WTC11 (cell line): ENCODE results near the gene ACKR3. TPM values are rescaled to one million over a fixed set of nuclear protein-coding genes. Genes with fewer than 3 reads are reported as not detected.

Experiments
- ATAC-seq: fragments of 200-7000 bp; cut with Tn5 transposase; 2 replicates; pipeline ENCODE4 v1.10.0; 2021; ENCODE audit warnings: mild to moderate bottlenecking, moderate library complexity
- CTCF ChIA-PET: fragments of 300-600 bp; sonication (Branson Sonifier 250); formaldehyde crosslinking; loops from one replicate; lab custom pipeline; 2021; ENCODE audit warnings: antibody characterized with exemption; lab: Charles Lee
- POLR2A ChIA-PET: fragments of 350-600 bp; sonication (Branson Sonifier 250); formaldehyde crosslinking; loops from one replicate; lab custom pipeline; 2021; ENCODE audit warnings: antibody characterized with exemption; lab: Charles Lee
- DNase-seq: peaks from one replicate; pipeline ENCODE4 v3.0.0; 2021; ENCODE audit warnings: low spot score
- H3K27ac Mint-ChIP-seq: 2 replicates; pipeline ENCODE4 v1.8.0; 2021; ENCODE audit warnings: mixed read lengths
- H3K27me3 Mint-ChIP-seq: 2 replicates; pipeline ENCODE4 v1.8.0; 2021; ENCODE audit warnings: low read depth, mild to moderate bottlenecking, moderate library complexity, mixed read lengths
- H3K36me3 Mint-ChIP-seq: 2 replicates; pipeline ENCODE4 v1.8.0; 2021; ENCODE audit warnings: mixed read lengths
- H3K4me1 Mint-ChIP-seq: 2 replicates; pipeline ENCODE4 v1.8.0; 2022; ENCODE audit warnings: mixed read lengths
- H3K4me3 Mint-ChIP-seq: 2 replicates; pipeline ENCODE4 v1.8.0; 2021; ENCODE audit warnings: mild to moderate bottlenecking, moderate library complexity, mixed read lengths
- H3K9me3 Mint-ChIP-seq: 2 replicates; pipeline ENCODE4 v1.8.0; 2021; ENCODE audit warnings: mixed read lengths
- CBFB ChIP-seq: sonication (generic); formaldehyde crosslinking; IDR thresholded peaks from 2 replicates; pipeline ENCODE4 v1.8.1; 2022; ENCODE audit warnings: mild to moderate bottlenecking, low read depth, missing genetic modification reagents
- E2F5 ChIP-seq: sonication (generic); formaldehyde crosslinking; IDR thresholded peaks from 2 replicates; pipeline ENCODE4 v1.8.1; 2022; ENCODE audit warnings: mild to moderate bottlenecking, moderate library complexity, missing genetic modification reagents
- ESRRA ChIP-seq: sonication (generic); formaldehyde crosslinking; IDR thresholded peaks from 2 replicates; pipeline ENCODE4 v1.8.1; 2022; ENCODE audit warnings: mild to moderate bottlenecking, missing genetic modification reagents, borderline replicate concordance
- JUN ChIP-seq: sonication (generic); formaldehyde crosslinking; IDR thresholded peaks from 2 replicates; pipeline ENCODE4 v1.8.0; 2023; ENCODE audit warnings: mild to moderate bottlenecking, missing genetic modification reagents
- KAT7 ChIP-seq: sonication (generic); formaldehyde crosslinking; IDR thresholded peaks from 2 replicates; pipeline ENCODE4 v1.8.1; 2023; ENCODE audit warnings: missing genetic modification reagents, mild to moderate bottlenecking, borderline replicate concordance
- MAX ChIP-seq: sonication (generic); formaldehyde crosslinking; IDR thresholded peaks from 2 replicates; pipeline ENCODE4 v1.8.0; 2022; ENCODE audit warnings: mild to moderate bottlenecking, missing genetic modification reagents
- MXD4 ChIP-seq: fragments of 250-450 bp; sonication (Bioruptor Pico); IDR thresholded peaks from 2 replicates; pipeline ENCODE4 v1.8.0; 2021; ENCODE audit warnings: mild to moderate bottlenecking, moderate library complexity, borderline replicate concordance
- NR2C2 ChIP-seq: sonication (generic); formaldehyde crosslinking; IDR thresholded peaks from 2 replicates; pipeline ENCODE4 v1.8.0; 2022; ENCODE audit warnings: mild to moderate bottlenecking, missing genetic modification reagents
- PREB ChIP-seq: sonication (generic); formaldehyde crosslinking; IDR thresholded peaks from 2 replicates; pipeline ENCODE4 v1.8.1; 2022; ENCODE audit warnings: mild to moderate bottlenecking, missing genetic modification reagents, moderate library complexity, borderline replicate concordance
- RORB ChIP-seq: fragments of 250-450 bp; sonication (Bioruptor Pico); IDR thresholded peaks from 2 replicates; pipeline ENCODE4 v1.9.0; 2021; ENCODE audit warnings: mild to moderate bottlenecking
- SOX15 ChIP-seq: fragments of 250-450 bp; sonication (Bioruptor Pico); IDR thresholded peaks from 2 replicates; pipeline ENCODE4 v1.9.0; 2021; ENCODE audit warnings: mild to moderate bottlenecking
- TEAD1 ChIP-seq: sonication (generic); formaldehyde crosslinking; IDR thresholded peaks from 2 replicates; pipeline ENCODE4 v1.8.0; 2022; ENCODE audit warnings: mild to moderate bottlenecking, missing genetic modification reagents
- ZNF121 ChIP-seq: sonication (generic); formaldehyde crosslinking; IDR thresholded peaks from 2 replicates; pipeline ENCODE4 v1.8.0; 2023; ENCODE audit warnings: missing genetic modification reagents
- ZNF263 ChIP-seq: sonication (generic); formaldehyde crosslinking; IDR thresholded peaks from 2 replicates; pipeline ENCODE4 v1.8.1; 2022; ENCODE audit warnings: low read depth, mild to moderate bottlenecking, moderate library complexity, missing genetic modification reagents
- ZNF532 ChIP-seq: fragments of 250-450 bp; sonication (Bioruptor Pico); IDR thresholded peaks from 2 replicates; pipeline ENCODE4 v1.9.0; 2021; ENCODE audit warnings: mild to moderate bottlenecking, borderline replicate concordance
- total RNA-seq: library from RNA; stranded (reverse); gene quantifications from 3 replicates; pipeline ENCODE4 v1.2.3, GENCODE V29; 2021
- TF ChIP-seq, protein P1 (sequence below): sonication (generic); formaldehyde crosslinking; IDR thresholded peaks from 2 replicates; pipeline ENCODE4 v1.8.0; 2023; ENCODE audit warnings: missing genetic modification reagents, mild to moderate bottlenecking, borderline replicate concordance
- TF ChIP-seq, protein P2 (sequence below): sonication (generic); formaldehyde crosslinking; IDR thresholded peaks from 2 replicates; pipeline ENCODE4 v1.8.1; 2023; ENCODE audit warnings: mild to moderate bottlenecking, missing genetic modification reagents, moderate library complexity
- TF ChIP-seq, protein P3 (sequence below): sonication (generic); formaldehyde crosslinking; IDR thresholded peaks from 2 replicates; pipeline ENCODE4 v1.8.0; 2023; ENCODE audit warnings: mild to moderate bottlenecking, missing genetic modification reagents

ACKR3 gene
- total RNA-seq, 1 experiment from 2014 or later, result 1.3 TPM

DNA sequence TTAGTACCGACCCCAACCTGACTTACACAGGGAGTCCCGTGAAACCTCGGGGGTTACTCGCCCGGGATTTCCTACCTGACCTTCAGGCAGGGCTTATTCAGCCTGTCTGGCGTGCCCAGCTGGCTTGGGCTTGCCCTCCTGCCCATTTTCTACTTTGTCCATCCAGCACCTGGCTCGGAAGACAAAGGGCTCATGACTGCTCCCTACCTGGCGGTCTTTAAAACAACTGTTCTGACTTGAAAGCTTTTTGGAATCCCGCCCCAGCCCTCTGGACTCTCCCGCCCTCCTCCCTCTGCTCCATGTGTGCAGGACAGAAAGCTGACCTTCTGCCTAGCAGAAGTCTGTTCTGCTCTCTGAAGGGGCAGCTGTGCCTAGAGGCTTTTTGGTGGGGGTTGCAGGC lies 43.1 kb downstream of the ACKR3 start:
- Mint-ChIP-seq H3K36me3 (no peaks in the 10 kb centered on the region), H3K4me1 (no peaks in the 10 kb centered on the region)
- CTCF ChIA-PET, result interaction anchor here (0.7 to 1.5 kb wide), 4 partner anchors 9 to 100 kb away, joined by 3 read pairs; partner anchors contain the start of gene ACKR3
- TF ChIP-seq KAT7, result no peak
- no peak for TF ChIP-seq CBFB (CRISPR knock-in tag)
- TF ChIP-seq JUN (CRISPR knock-in tag), result no peak
- TF ChIP-seq, protein P1, sequence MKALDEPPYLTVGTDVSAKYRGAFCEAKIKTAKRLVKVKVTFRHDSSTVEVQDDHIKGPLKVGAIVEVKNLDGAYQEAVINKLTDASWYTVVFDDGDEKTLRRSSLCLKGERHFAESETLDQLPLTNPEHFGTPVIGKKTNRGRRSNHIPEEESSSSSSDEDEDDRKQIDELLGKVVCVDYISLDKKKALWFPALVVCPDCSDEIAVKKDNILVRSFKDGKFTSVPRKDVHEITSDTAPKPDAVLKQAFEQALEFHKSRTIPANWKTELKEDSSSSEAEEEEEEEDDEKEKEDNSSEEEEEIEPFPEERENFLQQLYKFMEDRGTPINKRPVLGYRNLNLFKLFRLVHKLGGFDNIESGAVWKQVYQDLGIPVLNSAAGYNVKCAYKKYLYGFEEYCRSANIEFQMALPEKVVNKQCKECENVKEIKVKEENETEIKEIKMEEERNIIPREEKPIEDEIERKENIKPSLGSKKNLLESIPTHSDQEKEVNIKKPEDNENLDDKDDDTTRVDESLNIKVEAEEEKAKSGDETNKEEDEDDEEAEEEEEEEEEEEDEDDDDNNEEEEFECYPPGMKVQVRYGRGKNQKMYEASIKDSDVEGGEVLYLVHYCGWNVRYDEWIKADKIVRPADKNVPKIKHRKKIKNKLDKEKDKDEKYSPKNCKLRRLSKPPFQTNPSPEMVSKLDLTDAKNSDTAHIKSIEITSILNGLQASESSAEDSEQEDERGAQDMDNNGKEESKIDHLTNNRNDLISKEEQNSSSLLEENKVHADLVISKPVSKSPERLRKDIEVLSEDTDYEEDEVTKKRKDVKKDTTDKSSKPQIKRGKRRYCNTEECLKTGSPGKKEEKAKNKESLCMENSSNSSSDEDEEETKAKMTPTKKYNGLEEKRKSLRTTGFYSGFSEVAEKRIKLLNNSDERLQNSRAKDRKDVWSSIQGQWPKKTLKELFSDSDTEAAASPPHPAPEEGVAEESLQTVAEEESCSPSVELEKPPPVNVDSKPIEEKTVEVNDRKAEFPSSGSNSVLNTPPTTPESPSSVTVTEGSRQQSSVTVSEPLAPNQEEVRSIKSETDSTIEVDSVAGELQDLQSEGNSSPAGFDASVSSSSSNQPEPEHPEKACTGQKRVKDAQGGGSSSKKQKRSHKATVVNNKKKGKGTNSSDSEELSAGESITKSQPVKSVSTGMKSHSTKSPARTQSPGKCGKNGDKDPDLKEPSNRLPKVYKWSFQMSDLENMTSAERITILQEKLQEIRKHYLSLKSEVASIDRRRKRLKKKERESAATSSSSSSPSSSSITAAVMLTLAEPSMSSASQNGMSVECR (CRISPR knock-in tag), result no peak
- TF ChIP-seq PREB (CRISPR knock-in tag), result no peak
- no peak for TF ChIP-seq MXD4
- TF ChIP-seq, protein P2, sequence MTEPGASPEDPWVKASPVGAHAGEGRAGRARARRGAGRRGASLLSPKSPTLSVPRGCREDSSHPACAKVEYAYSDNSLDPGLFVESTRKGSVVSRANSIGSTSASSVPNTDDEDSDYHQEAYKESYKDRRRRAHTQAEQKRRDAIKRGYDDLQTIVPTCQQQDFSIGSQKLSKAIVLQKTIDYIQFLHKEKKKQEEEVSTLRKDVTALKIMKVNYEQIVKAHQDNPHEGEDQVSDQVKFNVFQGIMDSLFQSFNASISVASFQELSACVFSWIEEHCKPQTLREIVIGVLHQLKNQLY (CRISPR knock-in tag), result no peak
- no peak for TF ChIP-seq MAX (CRISPR knock-in tag)
- TF ChIP-seq E2F5 (CRISPR knock-in tag), result no peak
- TF ChIP-seq ESRRA (CRISPR knock-in tag), result no peak
- no peak for TF ChIP-seq ZNF121
- TF ChIP-seq TEAD1 (CRISPR knock-in tag), result no peak
- TF ChIP-seq, protein P3, sequence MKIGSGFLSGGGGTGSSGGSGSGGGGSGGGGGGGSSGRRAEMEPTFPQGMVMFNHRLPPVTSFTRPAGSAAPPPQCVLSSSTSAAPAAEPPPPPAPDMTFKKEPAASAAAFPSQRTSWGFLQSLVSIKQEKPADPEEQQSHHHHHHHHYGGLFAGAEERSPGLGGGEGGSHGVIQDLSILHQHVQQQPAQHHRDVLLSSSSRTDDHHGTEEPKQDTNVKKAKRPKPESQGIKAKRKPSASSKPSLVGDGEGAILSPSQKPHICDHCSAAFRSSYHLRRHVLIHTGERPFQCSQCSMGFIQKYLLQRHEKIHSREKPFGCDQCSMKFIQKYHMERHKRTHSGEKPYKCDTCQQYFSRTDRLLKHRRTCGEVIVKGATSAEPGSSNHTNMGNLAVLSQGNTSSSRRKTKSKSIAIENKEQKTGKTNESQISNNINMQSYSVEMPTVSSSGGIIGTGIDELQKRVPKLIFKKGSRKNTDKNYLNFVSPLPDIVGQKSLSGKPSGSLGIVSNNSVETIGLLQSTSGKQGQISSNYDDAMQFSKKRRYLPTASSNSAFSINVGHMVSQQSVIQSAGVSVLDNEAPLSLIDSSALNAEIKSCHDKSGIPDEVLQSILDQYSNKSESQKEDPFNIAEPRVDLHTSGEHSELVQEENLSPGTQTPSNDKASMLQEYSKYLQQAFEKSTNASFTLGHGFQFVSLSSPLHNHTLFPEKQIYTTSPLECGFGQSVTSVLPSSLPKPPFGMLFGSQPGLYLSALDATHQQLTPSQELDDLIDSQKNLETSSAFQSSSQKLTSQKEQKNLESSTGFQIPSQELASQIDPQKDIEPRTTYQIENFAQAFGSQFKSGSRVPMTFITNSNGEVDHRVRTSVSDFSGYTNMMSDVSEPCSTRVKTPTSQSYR (CRISPR knock-in tag), result no peak
- no peak for TF ChIP-seq RORB (CRISPR knock-in tag)
- TF ChIP-seq ZNF263, result no peak
- TF ChIP-seq NR2C2 (CRISPR knock-in tag), result no peak
- no peak for TF ChIP-seq SOX15
- TF ChIP-seq ZNF532, result no peak
- TF ChIP-seq, all 79 proteins: peak for 0
- POLR2A ChIA-PET, result no interaction called here
- no peak overlapping the region for H3K27ac Mint-ChIP-seq
- no peak overlapping the region for H3K4me3 Mint-ChIP-seq
- H3K27me3 Mint-ChIP-seq, result no peaks in the 10 kb centered on the region
- ATAC-seq (peak; percentile 60), DNase-seq (peak; percentile 16)
- H3K9me3 Mint-ChIP-seq, result peaks cover 12% of the 10 kb centered on the region
